Endothelial cell of umbilical vein (primary cell): Measurements from ENCODE around the gene ARID1B. TPM values are rescaled to one million over a fixed set of nuclear protein-coding genes. Genes with fewer than 3 reads are reported as not detected.

Experiments
- BruUV-seq: library from RNA; stranded (reverse); fragments of 400-500 nt; replicated peaks from 2 replicates; lab custom pipeline; 2021; lab: Mats Ljungman, UMichigan
- CTCF ChIA-PET: fragments of 300-600, 350-600 bp; sonication (Branson Sonifier 250); formaldehyde crosslinking; loops from one replicate; lab custom pipeline; 2021; ENCODE audit warnings: antibody characterized with exemption, inconsistent platforms; lab: Charles Lee
- POLR2A ChIA-PET: fragments of 300-600, 350-600 bp; sonication (Branson Sonifier 250); formaldehyde crosslinking; loops from one replicate; lab custom pipeline; 2021; ENCODE audit warnings: antibody characterized with exemption, inconsistent platforms; lab: Charles Lee
- DNase-seq: peaks from one replicate; pipeline ENCODE4 v3.0.0-alpha.2; 2011; ENCODE audit warnings: low read depth, low spot score
- FAIRE-seq: peaks from 2 replicates; lab custom pipeline; 2011; peaks lifted over from hg19 to GRCh38; lab: Jason Lieb, UNC
- H2AFZ ChIP-seq: 2 replicates; pipeline ENCODE4 v1.6.0; 2012; ENCODE audit warnings: low read depth, low read length, control low read depth, inconsistent platforms
- H3K27ac ChIP-seq: 2 replicates; pipeline ENCODE4 v1.5.1; 2011; ENCODE audit warnings: low read depth, mild to moderate bottlenecking, control low read depth, low read length, moderate library complexity; ENCODE audit not compliant: insufficient read depth
- H3K27me3 ChIP-seq, 2 experiments: 2 replicates each; pipeline versions ENCODE4 v1.6.0 to v1.6.1; 2011; ENCODE audit warnings: low read length in 2 of 2, mixed read lengths in 1 of 2; ENCODE audit not compliant: control insufficient read depth in 2 of 2, insufficient read depth in 2 of 2
- H3K36me3 ChIP-seq, 2 experiments: 2 replicates in 1 of 2; 3 replicates in 1 of 2; pipeline ENCODE4 v1.5.1; 2011; ENCODE audit warnings: low read length in 2 of 2, mild to moderate bottlenecking in 1 of 2, moderate library complexity in 1 of 2; ENCODE audit not compliant: control insufficient read depth in 2 of 2, insufficient read depth in 2 of 2; ENCODE audit errors: extremely low read depth in 1 of 2
- H3K4me1 ChIP-seq: 3 replicates; pipeline ENCODE4 v1.5.1; 2011; ENCODE audit warnings: mild to moderate bottlenecking, low read length; ENCODE audit not compliant: control insufficient read depth, insufficient read depth; ENCODE audit errors: extremely low read depth
- H3K4me2 ChIP-seq: 2 replicates; pipeline ENCODE4 v1.6.1; 2011; ENCODE audit warnings: low read length, control low read depth, mixed read lengths; ENCODE audit not compliant: insufficient read depth
- H3K4me3 ChIP-seq, 3 experiments: fragments of 200-600 bp in 1 of 3; sonication (generic), shearing (Covaris generic) in 1 of 3; replicated peaks in 1 of 3; 2 replicates each; pipeline ENCODE4 v1.5.1; 2011 to 2016; ENCODE audit warnings: control low read depth in 3 of 3, low read length in 3 of 3, mild to moderate bottlenecking in 2 of 3, inconsistent platforms in 1 of 3, low read depth in 1 of 3, moderate library complexity in 1 of 3; ENCODE audit not compliant: insufficient read depth in 1 of 3
- H3K79me2 ChIP-seq: 2 replicates; pipeline ENCODE4 v1.6.0; 2012; ENCODE audit warnings: low read length, inconsistent platforms; ENCODE audit not compliant: control insufficient read depth, insufficient read depth
- H3K9ac ChIP-seq: replicated peaks from 2 replicates; pipeline ENCODE3; 2011; ENCODE audit warnings: low read length, control low read depth; ENCODE audit not compliant: insufficient read depth; ENCODE audit errors: extremely low read depth
- H3K9me1 ChIP-seq: replicated peaks from 3 replicates; pipeline ENCODE4 v1.6.0; 2011; ENCODE audit warnings: mild to moderate bottlenecking, low read length; ENCODE audit not compliant: control insufficient read depth, insufficient read depth; ENCODE audit errors: extremely low read depth
- H3K9me3 ChIP-seq: replicated peaks from 2 replicates; pipeline ENCODE4 v1.5.1; 2012; ENCODE audit warnings: low read length, inconsistent platforms; ENCODE audit not compliant: control insufficient read depth, insufficient read depth
- H4K20me1 ChIP-seq: replicated peaks from 2 replicates; pipeline ENCODE3; 2011; ENCODE audit warnings: mild to moderate bottlenecking, low read length; ENCODE audit not compliant: control insufficient read depth, insufficient read depth; ENCODE audit errors: extremely low read depth
- EZH2 ChIP-seq: IDR thresholded peaks from 2 replicates; pipeline ENCODE4 v1.6.1; 2012; ENCODE audit warnings: borderline replicate concordance, low read depth, mild to moderate bottlenecking, moderate library complexity, low read length, inconsistent platforms; ENCODE audit not compliant: severe bottlenecking
- FOS ChIP-seq: IDR thresholded peaks from 2 replicates; pipeline ENCODE4 v1.6.1; 2011; ENCODE audit warnings: mild to moderate bottlenecking, low read length, moderate library complexity, borderline replicate concordance; ENCODE audit not compliant: insufficient read depth
- GATA2 ChIP-seq: IDR thresholded peaks from 2 replicates; pipeline ENCODE4 v1.7.0; 2011; ENCODE audit warnings: low read depth, mild to moderate bottlenecking, moderate library complexity, mixed read lengths, low read length; ENCODE audit not compliant: insufficient read length, insufficient read depth
- JUN ChIP-seq: IDR thresholded peaks from 2 replicates; pipeline ENCODE4 v1.6.1; 2011; ENCODE audit warnings: borderline replicate concordance, low read depth; ENCODE audit not compliant: insufficient read length, insufficient read depth
- MYC ChIP-seq: IDR thresholded peaks from one replicate; pipeline ENCODE4 v1.6.1; 2011; ENCODE audit warnings: mild to moderate bottlenecking, low read depth, low read length
- POLR2A ChIP-seq: IDR thresholded peaks from 2 replicates; pipeline ENCODE4 v1.6.1; 2012; ENCODE audit warnings: low read depth, mild to moderate bottlenecking, control low read depth, low read length
- POLR2AphosphoS5 ChIP-seq: IDR thresholded peaks from 2 replicates; pipeline ENCODE4 v1.6.1; 2012; ENCODE audit warnings: low read depth, mild to moderate bottlenecking, control low read depth, low read length, moderate library complexity; ENCODE audit not compliant: insufficient read depth
- dilution Hi-C: fragments of 300-500 bp; cut with MboI; formaldehyde crosslinking; loops from one replicate; pipeline ENCODE4 v1.15.0; 2019; ENCODE audit warnings: low sequenced_read_pairs; ENCODE audit not compliant: extremely low pct_ligation_motif_present
- intact Hi-C: fragments of 100-400 bp; cut with micrococcal nuclease; formaldehyde crosslinking; loops from one replicate; pipeline ENCODE4 v1.10.0; 2022
- polyA plus RNA-seq, 4 experiments: library from polyadenylated mRNA; depleted of rRNA in 3 of 4; stranded (reverse) in 3 of 4; unstranded in 1 of 4; fragments of >200 nt; gene quantifications; 2 replicates each; pipeline versions ENCODE4 v1.2.1 to v1.2.3, GENCODE V29; 2011 to 2012; ENCODE audit warnings: missing spikeins in 1 of 4
- total RNA-seq: library from RNA; stranded (reverse); gene quantifications from 2 replicates; pipeline ENCODE4 v1.2.3, GENCODE V29; 2021
- TF ChIP-seq, protein P1 (sequence below): IDR thresholded peaks from 2 replicates; pipeline ENCODE4 v1.6.1; 2011; ENCODE audit not compliant: insufficient read depth, insufficient read length
- TF ChIP-seq, protein P2 (sequence below), 2 donors: IDR thresholded peaks; 1 replicate in 1 of 2; 2 replicates in 1 of 2; pipeline ENCODE4 v1.5.1; 2011; ENCODE audit warnings: low read length in 2 of 2, mild to moderate bottlenecking in 2 of 2, moderate library complexity in 2 of 2, control low read depth in 1 of 2, inconsistent platforms in 1 of 2, low read depth in 1 of 2; ENCODE audit not compliant: insufficient read depth in 1 of 2; ENCODE audit errors: extremely low read depth in 1 of 2

Gene ARID1B
- total and polyA plus RNA-seq, 2 donors (not counting 3 experiments of a cell fraction or from before 2014, with no cell fraction given) = 21.8 to 89.5 TPM

DNA sequence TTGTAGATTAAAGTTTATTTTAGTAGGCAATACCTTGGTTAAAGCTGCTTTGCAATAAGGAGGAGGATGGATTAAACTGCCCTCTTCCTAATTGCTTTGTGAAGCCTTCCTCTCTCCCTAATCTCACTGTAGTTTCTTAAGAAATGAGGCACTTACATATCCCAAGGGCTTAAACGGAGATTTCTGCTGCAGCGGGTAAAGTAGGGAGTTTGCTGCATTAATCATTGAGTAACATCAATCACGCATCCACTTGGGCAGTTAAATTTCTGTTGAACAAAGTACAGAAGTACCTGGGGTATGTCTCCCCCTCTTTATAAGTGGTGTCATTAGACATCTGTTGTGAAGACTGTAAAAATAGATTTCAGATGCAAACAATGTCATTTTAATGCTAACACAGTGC lies 29.5 kb upstream of the ARID1B start:
- Histone ChIP-seq H4K20me1 (no peaks in the 10 kb centered on the region), H3K4me1 (no peaks in the 10 kb centered on the region), H3K4me3 (no peak overlapping the region), H3K9me3 (no peaks in the 10 kb centered on the region), H3K27me3 (peaks cover 2 to 6% of the 10 kb centered on the region in 2 experiments), H3K9me1 (no peaks in the 10 kb centered on the region), H3K36me3 (no peaks in the 10 kb centered on the region), H3K79me2 (no peaks in the 10 kb centered on the region), H3K9ac (no peak overlapping the region), H2AFZ (no peak overlapping the region), H3K27ac (no peak overlapping the region), H3K4me2 (no peak overlapping the region)
- intact Hi-C loops (no loop called here), dilution Hi-C loops (no loop called here)
- TF ChIP-seq FOS (no peak), MYC (no peak), JUN (no peak), GATA2 (no peak), POLR2A (no peak), POLR2AphosphoS5 (no peak), EZH2 (no peak)
- TF ChIP-seq, protein P1, sequence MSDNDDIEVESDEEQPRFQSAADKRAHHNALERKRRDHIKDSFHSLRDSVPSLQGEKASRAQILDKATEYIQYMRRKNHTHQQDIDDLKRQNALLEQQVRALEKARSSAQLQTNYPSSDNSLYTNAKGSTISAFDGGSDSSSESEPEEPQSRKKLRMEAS = no peak
- TF ChIP-seq, protein P2, sequence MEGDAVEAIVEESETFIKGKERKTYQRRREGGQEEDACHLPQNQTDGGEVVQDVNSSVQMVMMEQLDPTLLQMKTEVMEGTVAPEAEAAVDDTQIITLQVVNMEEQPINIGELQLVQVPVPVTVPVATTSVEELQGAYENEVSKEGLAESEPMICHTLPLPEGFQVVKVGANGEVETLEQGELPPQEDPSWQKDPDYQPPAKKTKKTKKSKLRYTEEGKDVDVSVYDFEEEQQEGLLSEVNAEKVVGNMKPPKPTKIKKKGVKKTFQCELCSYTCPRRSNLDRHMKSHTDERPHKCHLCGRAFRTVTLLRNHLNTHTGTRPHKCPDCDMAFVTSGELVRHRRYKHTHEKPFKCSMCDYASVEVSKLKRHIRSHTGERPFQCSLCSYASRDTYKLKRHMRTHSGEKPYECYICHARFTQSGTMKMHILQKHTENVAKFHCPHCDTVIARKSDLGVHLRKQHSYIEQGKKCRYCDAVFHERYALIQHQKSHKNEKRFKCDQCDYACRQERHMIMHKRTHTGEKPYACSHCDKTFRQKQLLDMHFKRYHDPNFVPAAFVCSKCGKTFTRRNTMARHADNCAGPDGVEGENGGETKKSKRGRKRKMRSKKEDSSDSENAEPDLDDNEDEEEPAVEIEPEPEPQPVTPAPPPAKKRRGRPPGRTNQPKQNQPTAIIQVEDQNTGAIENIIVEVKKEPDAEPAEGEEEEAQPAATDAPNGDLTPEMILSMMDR (IDR thresholded peaks at IDR 0.05; ENCODE audit: extremely low read depth in 1 of 2, insufficient read depth in 1 of 2, low read depth in 1 of 2, low read length in 2 of 2) = no peak
- CTCF ChIA-PET = no interaction called here
- no TSS peak for BruUV-seq
- FAIRE-seq (no peak), DNase-seq (no peak)
- POLR2A ChIA-PET = no interaction called here
